GM12878 (cell line): Measurements from ENCODE around the gene ITGA11. TPM values are rescaled to one million over a fixed set of nuclear protein-coding genes. Genes with fewer than 3 reads are reported as not detected.

Experiments
- ATAC-seq: fragments of 200-7000 bp; cut with Tn5 transposase; 3 replicates; pipeline ENCODE4 v1.9.1; 2020; ENCODE audit warnings: mild to moderate bottlenecking, moderate library complexity
- BruUV-seq: library from RNA; stranded (reverse); fragments of 400-500 nt; replicated peaks from 2 replicates; lab custom pipeline; 2021; lab: Mats Ljungman, UMichigan
- CTCF ChIA-PET: fragments of 300-600 bp; sonication (Branson Sonifier 250); formaldehyde crosslinking; extraction: SDS; loops from one replicate; lab custom pipeline; 2021; ENCODE audit warnings: inconsistent platforms; lab: Yijun Ruan, JAX
- POLR2A ChIA-PET: fragments of 350-600 bp; formaldehyde crosslinking; extraction: SDS; loops from one replicate; lab custom pipeline; 2021; ENCODE audit warnings: inconsistent platforms; lab: Charles Lee
- RAD21 ChIA-PET: fragments of 300-600 bp; sonication (Branson Sonifier 250); formaldehyde crosslinking; loops from one replicate; lab custom pipeline; 2023; ENCODE audit warnings: antibody characterized with exemption; ENCODE audit not compliant: unreplicated experiment; lab: Charles Lee
- SMC1A ChIA-PET: fragments of 300-600 bp; sonication (Branson Sonifier 250); formaldehyde crosslinking; loops from one replicate; lab custom pipeline; 2023; ENCODE audit not compliant: unreplicated experiment, uncharacterized antibody; lab: Charles Lee
- DNase-seq: peaks from one replicate; pipeline ENCODE4 v3.0.0-alpha.2; 2011; ENCODE audit warnings: low read depth, low spot score
- FAIRE-seq: peaks from 3 replicates; lab custom pipeline; 2011; peaks lifted over from hg19 to GRCh38; lab: Jason Lieb, UNC
- H2AFZ ChIP-seq: 2 replicates; pipeline ENCODE4 v1.6.0; 2011; ENCODE audit warnings: low read depth, low read length, control low read depth; ENCODE audit not compliant: control insufficient read depth
- H3K27ac ChIP-seq: 2 replicates; pipeline ENCODE4 v1.5.1; 2011; ENCODE audit warnings: control low read depth; ENCODE audit not compliant: control insufficient read depth, insufficient read depth
- H3K27me3 ChIP-seq, 2 experiments: replicated peaks in 1 of 2; 2 replicates each; pipeline versions ENCODE4 v1.6.0 to v1.6.1; 2011; ENCODE audit warnings: low read length in 1 of 2; ENCODE audit not compliant: control insufficient read depth in 2 of 2, insufficient read depth in 2 of 2
- H3K36me3 ChIP-seq, 2 experiments: 2 replicates each; pipeline ENCODE4 v1.5.1; 2011; ENCODE audit warnings: low read length in 1 of 2; ENCODE audit not compliant: control insufficient read depth in 2 of 2, insufficient read depth in 2 of 2
- H3K4me1 ChIP-seq: 2 replicates; pipeline ENCODE4 v1.6.1; 2011; ENCODE audit warnings: mild to moderate bottlenecking, low read length, moderate library complexity, mixed read lengths; ENCODE audit not compliant: control insufficient read depth, insufficient read depth
- H3K4me2 ChIP-seq: 2 replicates; pipeline ENCODE4 v1.6.0; 2011; ENCODE audit warnings: control low read depth; ENCODE audit not compliant: control insufficient read depth, insufficient read depth
- H3K4me3 ChIP-seq: fragments of 200-600 bp; sonication (generic); 2 replicates; pipeline ENCODE4 v1.5.1; 2016
- H3K79me2 ChIP-seq: 2 replicates; pipeline ENCODE4 v1.6.0; 2011; ENCODE audit warnings: low read length; ENCODE audit not compliant: control insufficient read depth, insufficient read depth
- H3K9ac ChIP-seq: 2 replicates; pipeline ENCODE4 v1.8.0; 2011; ENCODE audit warnings: low read length, control low read depth, mixed read lengths; ENCODE audit not compliant: control insufficient read depth, insufficient read depth
- H3K9me3 ChIP-seq: replicated peaks from 3 replicates; pipeline ENCODE4 v1.5.1; 2011; ENCODE audit warnings: mild to moderate bottlenecking, low read length; ENCODE audit not compliant: control insufficient read depth, insufficient read depth
- H4K20me1 ChIP-seq: 2 replicates; pipeline ENCODE4 v1.6.0; 2011; ENCODE audit not compliant: control insufficient read depth, insufficient read depth
- CBX3 ChIP-seq: fragments of 200-600 bp; sonication (generic); IDR thresholded peaks from 2 replicates; pipeline ENCODE4 v1.6.1; 2016; ENCODE audit warnings: low read depth, borderline replicate concordance
- MYC ChIP-seq: IDR thresholded peaks from 2 replicates; pipeline ENCODE4 v1.6.1; 2011; ENCODE audit warnings: mild to moderate bottlenecking, low read length, moderate library complexity, inconsistent platforms; ENCODE audit not compliant: insufficient read depth, insufficient replicate concordance, insufficient read length, severe bottlenecking
- RELA ChIP-seq: fragments of 450-650 bp; IDR thresholded peaks from 2 replicates; pipeline ENCODE4 v1.8.0; 2014; ENCODE audit warnings: borderline replicate concordance; ENCODE audit not compliant: partially characterized antibody
- SUPT20H ChIP-seq: IDR thresholded peaks from 2 replicates; pipeline ENCODE4 v1.6.1; 2011; ENCODE audit warnings: low read depth, mild to moderate bottlenecking, low read length, moderate library complexity, borderline replicate concordance; ENCODE audit not compliant: control insufficient read depth
- SUZ12 ChIP-seq: fragments of 200-600 bp; sonication (generic); IDR thresholded peaks from one replicate; pipeline ENCODE4 v1.6.1; 2018; ENCODE audit warnings: antibody characterized with exemption, mild to moderate bottlenecking; ENCODE audit not compliant: unreplicated experiment
- ZNF687 ChIP-seq: fragments of 450-650 bp; IDR thresholded peaks from 2 replicates; pipeline ENCODE4 v1.6.1; 2017; ENCODE audit warnings: mild to moderate bottlenecking, moderate library complexity
- whole genome bisulfite sequencing: methylation state at CpG from one replicate; pipeline ENCODE4 v1.1.6; 2016; ENCODE audit warnings: low lambda C conversion rate; ENCODE audit not compliant: insufficient replicate concordance, insufficient coverage; ENCODE audit errors: missing lambda C conversion rate; 5-methylcytosine and 5-hydroxymethylcytosine counted together
- in situ Hi-C: fragments of 300-500 bp; cut with MboI; formaldehyde crosslinking; loops from 9 replicates; pipeline ENCODE4 v1.14.3; 2018; ENCODE audit warnings: mixed read lengths
- intact Hi-C: fragments of 100-400 bp; cut with micrococcal nuclease; formaldehyde crosslinking; loops from one replicate; pipeline ENCODE4 v1.14.2; 2022; ENCODE audit not compliant: unreplicated experiment
- polyA plus RNA-seq, 11 experiments: library from polyadenylated mRNA; depleted of rRNA in 4 of 11; unstranded in 6 of 11; stranded (reverse) in 5 of 11; fragments of >200 nt; fragmentation: Nextera tagmentation in 4 of 11; fragmentation: Illumina TruSeq in 1 of 11; extraction: Ambion mirVana in 4 of 11; extraction: Trizol in 1 of 11; gene quantifications; 1 replicate in 1 of 11; 2 replicates in 10 of 11; pipeline versions ENCODE4 v1.2.1 to v1.2.3, GENCODE V29; 2011 to 2016; ENCODE audit warnings: inconsistent platforms in 2 of 11, missing spikeins in 2 of 11, low read depth in 1 of 11
- total RNA-seq, 4 experiments: library from RNA; depleted of rRNA in 3 of 4; stranded (reverse); fragments of >200 nt in 3 of 4; fragmentation: Illumina TruSeq in 1 of 4; extraction: Trizol in 1 of 4; gene quantifications; 2 replicates each; pipeline versions ENCODE4 v1.2.1 to v1.2.3, GENCODE V29; 2013 to 2021
- TF ChIP-seq, protein P1 (sequence below): IDR thresholded peaks from 2 replicates; pipeline ENCODE4 v1.6.1; 2012; ENCODE audit warnings: low read depth, low read length, improper control_type of control experiment
- TF ChIP-seq, protein P2 (sequence below): IDR thresholded peaks from 2 replicates; pipeline ENCODE4 v1.6.1; 2011; ENCODE audit warnings: borderline replicate concordance, low read depth, mild to moderate bottlenecking, moderate library complexity, low read length; ENCODE audit not compliant: insufficient read depth, poor library complexity, severe bottlenecking
- TF ChIP-seq, protein P3 (sequence below): fragments of 150-350 bp; IDR thresholded peaks from 2 replicates; pipeline ENCODE4 v1.6.1; 2016; ENCODE audit warnings: low read depth, low read length
- TF ChIP-seq, protein P4 (sequence below), 3 experiments: IDR thresholded peaks in 2 of 3; conservative IDR thresholded peaks in 1 of 3; 2 replicates each; pipeline ENCODE4 v1.5.1; 2011; ENCODE audit warnings: low read depth in 3 of 3, low read length in 3 of 3, mild to moderate bottlenecking in 3 of 3, control low read depth in 2 of 3, moderate library complexity in 2 of 3, inconsistent platforms in 1 of 3, mixed read lengths in 1 of 3; ENCODE audit not compliant: control insufficient read depth in 2 of 3, insufficient read depth in 1 of 3; ENCODE audit errors: extremely low read depth in 1 of 3

The ITGA11 gene
- total and polyA plus RNA-seq, 10 of the 15 experiments (the other 5 are each of a cell fraction or from before 2014, with no cell fraction given), result under 0.01 to 0.36 (median 0.13) TPM; not detected in 1

DNA sequence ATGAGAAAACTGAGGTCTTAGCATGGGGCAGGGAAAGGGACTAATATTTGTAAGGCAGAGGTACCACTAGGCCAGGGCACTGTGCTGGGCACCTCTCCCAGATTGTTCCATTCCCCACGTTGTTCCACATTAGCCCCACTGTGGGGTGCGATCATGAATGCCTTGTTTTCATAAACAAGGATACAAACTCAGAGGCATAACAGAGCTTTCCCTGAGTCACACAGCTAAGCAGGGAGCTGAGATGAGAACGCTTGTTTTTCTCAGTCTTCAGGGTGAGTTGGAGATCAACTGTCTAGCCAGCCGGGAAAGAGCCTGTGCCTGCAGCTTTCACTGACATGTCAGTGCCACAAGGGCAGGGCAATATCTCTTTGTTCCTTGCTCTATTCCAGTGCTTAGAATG, 47.9 kb upstream of the ITGA11 start:
- WGBS, result 49% methylated on average over 4 of the region's 4 CpGs
- ChIA-PET SMC1A (no interaction called here), POLR2A (no interaction called here), CTCF (interaction anchor here (0.6 kb wide), 1 partner anchor 194 kb away, joined by 3 read pairs; no protein-coding TSS in a partner anchor), RAD21 (no interaction called here)
- no peaks in the 10 kb centered on the region for H3K4me1 ChIP-seq
- in situ Hi-C loops (no loop called here), intact Hi-C loops (no loop called here)
- no peak for DNase-seq
- H2AFZ ChIP-seq, result no peak overlapping the region
- no peaks in the 10 kb centered on the region; a peak in 1 of 4 replicates for H3K27me3 ChIP-seq
- no peaks in the 10 kb centered on the region for H4K20me1 ChIP-seq
- no peaks in the 10 kb centered on the region for H3K36me3 ChIP-seq
- no peak overlapping the region for H3K4me2 ChIP-seq
- no peak for TF ChIP-seq SUPT20H
- no peak for TF ChIP-seq ZNF687
- TF ChIP-seq, protein P1, sequence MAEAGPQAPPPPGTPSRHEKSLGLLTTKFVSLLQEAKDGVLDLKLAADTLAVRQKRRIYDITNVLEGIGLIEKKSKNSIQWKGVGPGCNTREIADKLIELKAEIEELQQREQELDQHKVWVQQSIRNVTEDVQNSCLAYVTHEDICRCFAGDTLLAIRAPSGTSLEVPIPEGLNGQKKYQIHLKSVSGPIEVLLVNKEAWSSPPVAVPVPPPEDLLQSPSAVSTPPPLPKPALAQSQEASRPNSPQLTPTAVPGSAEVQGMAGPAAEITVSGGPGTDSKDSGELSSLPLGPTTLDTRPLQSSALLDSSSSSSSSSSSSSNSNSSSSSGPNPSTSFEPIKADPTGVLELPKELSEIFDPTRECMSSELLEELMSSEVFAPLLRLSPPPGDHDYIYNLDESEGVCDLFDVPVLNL, result no peak
- TF ChIP-seq CBX3, result no peak
- no peak for TF ChIP-seq RELA
- no peak for TF ChIP-seq MYC
- TF ChIP-seq, protein P2, sequence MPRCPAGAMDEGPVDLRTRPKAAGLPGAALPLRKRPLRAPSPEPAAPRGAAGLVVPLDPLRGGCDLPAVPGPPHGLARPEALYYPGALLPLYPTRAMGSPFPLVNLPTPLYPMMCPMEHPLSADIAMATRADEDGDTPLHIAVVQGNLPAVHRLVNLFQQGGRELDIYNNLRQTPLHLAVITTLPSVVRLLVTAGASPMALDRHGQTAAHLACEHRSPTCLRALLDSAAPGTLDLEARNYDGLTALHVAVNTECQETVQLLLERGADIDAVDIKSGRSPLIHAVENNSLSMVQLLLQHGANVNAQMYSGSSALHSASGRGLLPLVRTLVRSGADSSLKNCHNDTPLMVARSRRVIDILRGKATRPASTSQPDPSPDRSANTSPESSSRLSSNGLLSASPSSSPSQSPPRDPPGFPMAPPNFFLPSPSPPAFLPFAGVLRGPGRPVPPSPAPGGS, result no peak
- TF ChIP-seq, protein P3, sequence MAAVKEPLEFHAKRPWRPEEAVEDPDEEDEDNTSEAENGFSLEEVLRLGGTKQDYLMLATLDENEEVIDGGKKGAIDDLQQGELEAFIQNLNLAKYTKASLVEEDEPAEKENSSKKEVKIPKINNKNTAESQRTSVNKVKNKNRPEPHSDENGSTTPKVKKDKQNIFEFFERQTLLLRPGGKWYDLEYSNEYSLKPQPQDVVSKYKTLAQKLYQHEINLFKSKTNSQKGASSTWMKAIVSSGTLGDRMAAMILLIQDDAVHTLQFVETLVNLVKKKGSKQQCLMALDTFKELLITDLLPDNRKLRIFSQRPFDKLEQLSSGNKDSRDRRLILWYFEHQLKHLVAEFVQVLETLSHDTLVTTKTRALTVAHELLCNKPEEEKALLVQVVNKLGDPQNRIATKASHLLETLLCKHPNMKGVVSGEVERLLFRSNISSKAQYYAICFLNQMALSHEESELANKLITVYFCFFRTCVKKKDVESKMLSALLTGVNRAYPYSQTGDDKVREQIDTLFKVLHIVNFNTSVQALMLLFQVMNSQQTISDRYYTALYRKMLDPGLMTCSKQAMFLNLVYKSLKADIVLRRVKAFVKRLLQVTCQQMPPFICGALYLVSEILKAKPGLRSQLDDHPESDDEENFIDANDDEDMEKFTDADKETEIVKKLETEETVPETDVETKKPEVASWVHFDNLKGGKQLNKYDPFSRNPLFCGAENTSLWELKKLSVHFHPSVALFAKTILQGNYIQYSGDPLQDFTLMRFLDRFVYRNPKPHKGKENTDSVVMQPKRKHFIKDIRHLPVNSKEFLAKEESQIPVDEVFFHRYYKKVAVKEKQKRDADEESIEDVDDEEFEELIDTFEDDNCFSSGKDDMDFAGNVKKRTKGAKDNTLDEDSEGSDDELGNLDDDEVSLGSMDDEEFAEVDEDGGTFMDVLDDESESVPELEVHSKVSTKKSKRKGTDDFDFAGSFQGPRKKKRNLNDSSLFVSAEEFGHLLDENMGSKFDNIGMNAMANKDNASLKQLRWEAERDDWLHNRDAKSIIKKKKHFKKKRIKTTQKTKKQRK, result no peak
- TF ChIP-seq, protein P4, sequence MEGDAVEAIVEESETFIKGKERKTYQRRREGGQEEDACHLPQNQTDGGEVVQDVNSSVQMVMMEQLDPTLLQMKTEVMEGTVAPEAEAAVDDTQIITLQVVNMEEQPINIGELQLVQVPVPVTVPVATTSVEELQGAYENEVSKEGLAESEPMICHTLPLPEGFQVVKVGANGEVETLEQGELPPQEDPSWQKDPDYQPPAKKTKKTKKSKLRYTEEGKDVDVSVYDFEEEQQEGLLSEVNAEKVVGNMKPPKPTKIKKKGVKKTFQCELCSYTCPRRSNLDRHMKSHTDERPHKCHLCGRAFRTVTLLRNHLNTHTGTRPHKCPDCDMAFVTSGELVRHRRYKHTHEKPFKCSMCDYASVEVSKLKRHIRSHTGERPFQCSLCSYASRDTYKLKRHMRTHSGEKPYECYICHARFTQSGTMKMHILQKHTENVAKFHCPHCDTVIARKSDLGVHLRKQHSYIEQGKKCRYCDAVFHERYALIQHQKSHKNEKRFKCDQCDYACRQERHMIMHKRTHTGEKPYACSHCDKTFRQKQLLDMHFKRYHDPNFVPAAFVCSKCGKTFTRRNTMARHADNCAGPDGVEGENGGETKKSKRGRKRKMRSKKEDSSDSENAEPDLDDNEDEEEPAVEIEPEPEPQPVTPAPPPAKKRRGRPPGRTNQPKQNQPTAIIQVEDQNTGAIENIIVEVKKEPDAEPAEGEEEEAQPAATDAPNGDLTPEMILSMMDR (IDR thresholded peaks at IDR 0.05 in 2 of 3, conservative IDR thresholded peaks at IDR 0.05 in 1 of 3; ENCODE audit: control insufficient read depth in 2 of 3, extremely low read depth in 1 of 3, insufficient read depth in 1 of 3, low read depth in 3 of 3, low read length in 3 of 3), result no peak
- no peak for TF ChIP-seq SUZ12
- no peaks in the 10 kb centered on the region for H3K9me3 ChIP-seq
- no peaks in the 10 kb centered on the region for H3K79me2 ChIP-seq
- no peak overlapping the region for H3K9ac ChIP-seq
- no peak for FAIRE-seq
- H3K27ac ChIP-seq, result no peak overlapping the region
- no TSS peak for BruUV-seq
- no peak overlapping the region for H3K4me3 ChIP-seq
- no peak for ATAC-seq
